ENCODE data around the gene PFKP.

The PFKP gene

DNA sequence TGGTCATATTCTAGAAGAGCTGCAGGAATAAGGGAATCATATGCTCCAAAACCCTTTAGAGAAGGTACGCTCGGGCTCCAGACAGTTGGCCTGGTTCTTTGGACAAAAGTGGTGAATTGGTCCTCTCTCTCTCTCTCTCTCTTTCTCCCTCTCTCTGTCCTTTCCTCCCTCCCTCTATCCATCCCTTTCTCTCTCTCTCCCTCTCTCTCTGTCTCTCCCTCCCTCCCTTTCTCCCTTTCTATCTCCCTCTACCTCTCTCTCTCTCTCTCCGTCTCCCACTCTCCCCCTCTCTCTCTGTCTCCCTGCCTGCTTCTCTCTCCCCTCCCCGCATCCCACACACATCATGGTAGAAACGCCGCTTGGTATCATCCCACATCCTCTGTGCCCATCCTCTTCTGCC lies 19.8 kb upstream of the PFKP start:
- H3K4me3 ChIP-seq (ENCODE audit: low read length in 2 of 2) = no peak overlapping the region
- no peaks in the 10 kb centered on the region for H3K27me3 ChIP-seq (ENCODE audit: control insufficient read depth in 1 of 2, insufficient read depth in 2 of 2, low read length in 2 of 2)
- no peak overlapping the region for H3K9ac ChIP-seq (ENCODE audit: low read length in 2 of 2)
- H3K4me1 ChIP-seq (ENCODE audit: control insufficient read depth, insufficient read depth, low read length) = peaks cover 26% of the 10 kb centered on the region
- no peak overlapping the region for H3K27ac ChIP-seq (ENCODE audit: low read length)
- no peaks in the 10 kb centered on the region for H3K9me3 ChIP-seq (ENCODE audit: control insufficient read depth in 2 of 2, low read length in 2 of 2)
- H3K36me3 ChIP-seq (ENCODE audit: control insufficient read depth in 2 of 2, insufficient read depth in 2 of 2, low read length in 2 of 2) = no peaks in the 10 kb centered on the region

- no peak overlapping the region for H3K4me3 ChIP-seq (ENCODE audit: low read length in 2 of 2)
- H3K27me3 ChIP-seq (ENCODE audit: control insufficient read depth in 1 of 2, insufficient read depth in 2 of 2, low read length in 2 of 2) = no peaks in the 10 kb centered on the region
- no peaks in the 10 kb centered on the region for H3K36me3 ChIP-seq (ENCODE audit: control insufficient read depth in 2 of 2, insufficient read depth in 2 of 2, low read length in 2 of 2)
- H3K27ac ChIP-seq (ENCODE audit: low read length) = no peak overlapping the region
- peaks cover 26% of the 10 kb centered on the region for H3K4me1 ChIP-seq (ENCODE audit: control insufficient read depth, insufficient read depth, low read length)
- H3K9me3 ChIP-seq (ENCODE audit: control insufficient read depth in 2 of 2, low read length in 2 of 2) = no peaks in the 10 kb centered on the region
- no peak overlapping the region for H3K9ac ChIP-seq (ENCODE audit: low read length in 2 of 2)
These were observed 19.0 kb upstream of the PFKP start for GRCh38 chr10:3048119-3049019.

DNA sequence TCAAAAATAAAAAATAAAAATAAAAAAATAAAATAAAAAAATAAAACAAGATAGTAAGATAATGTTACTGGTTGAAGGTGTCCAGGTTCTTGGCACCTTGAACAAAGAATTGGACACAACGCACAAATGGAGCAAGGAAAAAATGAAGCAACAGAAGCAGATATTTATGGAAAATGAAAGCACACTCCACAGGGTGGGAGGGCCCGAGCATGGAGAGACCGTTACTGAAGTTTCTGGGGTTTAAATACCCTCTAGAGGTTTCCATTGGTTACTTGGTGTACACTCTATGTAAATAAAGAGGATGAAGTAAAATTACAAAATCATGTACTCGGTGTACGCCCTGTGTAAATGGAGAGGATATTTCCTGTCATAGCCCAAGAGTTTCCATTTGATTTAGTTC lies 15.7 kb upstream of the PFKP start:
- peaks cover 7% of the 10 kb centered on the region for H3K4me1 ChIP-seq (ENCODE audit: control insufficient read depth, insufficient read depth, low read length)
- no peaks in the 10 kb centered on the region for H3K36me3 ChIP-seq (ENCODE audit: control insufficient read depth in 2 of 2, insufficient read depth in 2 of 2, low read length in 2 of 2)
- H3K9ac ChIP-seq (ENCODE audit: low read length in 2 of 2) = no peak overlapping the region
- no peak overlapping the region for H3K4me3 ChIP-seq (ENCODE audit: low read length in 2 of 2)
- H3K9me3 ChIP-seq (ENCODE audit: control insufficient read depth in 2 of 2, low read length in 2 of 2) = peaks cover 0 to 3% of the 10 kb centered on the region in 2 donors
- H3K27ac ChIP-seq (ENCODE audit: low read length) = no peak overlapping the region
- no peaks in the 10 kb centered on the region for H3K27me3 ChIP-seq (ENCODE audit: control insufficient read depth in 1 of 2, insufficient read depth in 2 of 2, low read length in 2 of 2)

DNA sequence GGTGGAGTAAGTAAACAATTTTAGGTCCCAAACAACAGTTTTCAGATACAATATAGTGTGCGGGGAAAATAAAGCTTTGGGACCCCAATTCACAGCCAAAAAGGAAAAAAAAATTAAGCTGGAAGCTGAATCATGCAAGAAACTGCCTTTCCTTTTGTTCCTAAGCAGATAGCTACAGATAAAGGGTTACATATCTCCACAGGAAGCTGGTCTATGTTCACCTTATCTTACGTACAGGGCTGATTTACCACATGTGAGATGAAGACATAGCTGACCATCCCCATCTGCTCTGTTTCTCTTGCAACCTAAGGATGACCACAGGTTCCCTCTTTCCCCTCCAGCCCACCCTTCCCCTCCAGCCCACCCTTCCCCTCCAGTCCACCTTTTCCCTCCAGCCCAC lies 14.2 kb upstream of the PFKP start:
- H3K4me3 ChIP-seq (ENCODE audit: low read length in 2 of 2) = no peak overlapping the region
- H3K27ac ChIP-seq (ENCODE audit: low read length) = no peak overlapping the region
- H3K9me3 ChIP-seq (ENCODE audit: control insufficient read depth in 2 of 2, low read length in 2 of 2) = peaks cover 0 to 3% of the 10 kb centered on the region in 2 donors
- peaks cover 2% of the 10 kb centered on the region for H3K4me1 ChIP-seq (ENCODE audit: control insufficient read depth, insufficient read depth, low read length)
- no peaks in the 10 kb centered on the region for H3K27me3 ChIP-seq (ENCODE audit: control insufficient read depth in 1 of 2, insufficient read depth in 2 of 2, low read length in 2 of 2)
- no peak overlapping the region for H3K9ac ChIP-seq (ENCODE audit: low read length in 2 of 2)
- no peaks in the 10 kb centered on the region for H3K36me3 ChIP-seq (ENCODE audit: control insufficient read depth in 2 of 2, insufficient read depth in 2 of 2, low read length in 2 of 2)

DNA sequence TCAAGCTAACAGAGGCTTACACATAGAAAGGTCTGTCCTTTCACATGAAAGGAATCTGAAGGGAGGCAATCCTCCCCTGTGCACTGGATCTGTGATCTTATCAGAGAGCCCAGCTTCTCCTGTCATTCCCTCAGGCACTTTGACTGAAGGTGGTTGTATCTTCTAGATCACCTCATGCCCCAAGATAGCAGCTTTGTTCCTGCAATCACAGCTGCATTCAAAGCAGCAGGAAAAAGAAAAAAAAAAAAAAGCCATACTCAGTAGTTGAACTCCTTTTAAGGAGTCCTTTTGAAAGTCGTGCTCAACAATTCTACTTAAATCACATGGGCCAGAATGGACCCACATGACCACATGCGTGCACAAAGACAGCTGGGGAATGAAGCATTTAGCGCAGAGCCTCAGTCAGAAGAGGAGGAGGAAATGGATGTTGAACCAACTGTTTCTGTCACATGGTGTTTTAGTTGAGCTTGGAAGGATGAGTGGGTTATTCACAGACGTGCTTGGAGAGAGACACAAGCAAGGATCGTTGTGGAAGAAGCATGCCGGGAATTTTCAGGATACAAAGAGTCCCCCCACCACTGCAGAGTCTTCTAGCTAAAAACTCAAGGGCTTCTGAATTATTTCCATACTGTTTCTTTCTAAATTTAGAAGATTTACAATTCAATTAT lies 13.0 kb upstream of the PFKP start:
- H3K9ac ChIP-seq (ENCODE audit: low read length in 2 of 2) = no peak overlapping the region
- no peak overlapping the region for H3K27ac ChIP-seq (ENCODE audit: low read length)
- H3K9me3 ChIP-seq (ENCODE audit: control insufficient read depth in 2 of 2, low read length in 2 of 2) = peaks cover 0 to 3% of the 10 kb centered on the region in 2 donors
- H3K4me1 ChIP-seq (ENCODE audit: control insufficient read depth, insufficient read depth, low read length) = peaks cover 2% of the 10 kb centered on the region
- no peaks in the 10 kb centered on the region for H3K36me3 ChIP-seq (ENCODE audit: control insufficient read depth in 2 of 2, insufficient read depth in 2 of 2, low read length in 2 of 2)
- no peak overlapping the region for H3K4me3 ChIP-seq (ENCODE audit: low read length in 2 of 2)
- no peaks in the 10 kb centered on the region for H3K27me3 ChIP-seq (ENCODE audit: control insufficient read depth in 1 of 2, insufficient read depth in 2 of 2, low read length in 2 of 2)

GRCh38 chr10:3054851-3055199 lies 12.5 kb upstream of the PFKP start:
- H3K27me3 ChIP-seq (ENCODE audit: control insufficient read depth in 1 of 2, insufficient read depth in 2 of 2, low read length in 2 of 2) = no peaks in the 10 kb centered on the region
- no peak overlapping the region for H3K4me3 ChIP-seq (ENCODE audit: low read length in 2 of 2)
- peak overlapping the region; percentile 49 for H3K27ac ChIP-seq (ENCODE audit: low read length)
- H3K9ac ChIP-seq (ENCODE audit: low read length in 2 of 2) = no peak overlapping the region
- peaks cover 2% of the 10 kb centered on the region for H3K4me1 ChIP-seq (ENCODE audit: control insufficient read depth, insufficient read depth, low read length)
- H3K36me3 ChIP-seq (ENCODE audit: control insufficient read depth in 2 of 2, insufficient read depth in 2 of 2, low read length in 2 of 2) = no peaks in the 10 kb centered on the region
- peaks cover 0 to 3% of the 10 kb centered on the region in 2 donors for H3K9me3 ChIP-seq (ENCODE audit: control insufficient read depth in 2 of 2, low read length in 2 of 2)

DNA sequence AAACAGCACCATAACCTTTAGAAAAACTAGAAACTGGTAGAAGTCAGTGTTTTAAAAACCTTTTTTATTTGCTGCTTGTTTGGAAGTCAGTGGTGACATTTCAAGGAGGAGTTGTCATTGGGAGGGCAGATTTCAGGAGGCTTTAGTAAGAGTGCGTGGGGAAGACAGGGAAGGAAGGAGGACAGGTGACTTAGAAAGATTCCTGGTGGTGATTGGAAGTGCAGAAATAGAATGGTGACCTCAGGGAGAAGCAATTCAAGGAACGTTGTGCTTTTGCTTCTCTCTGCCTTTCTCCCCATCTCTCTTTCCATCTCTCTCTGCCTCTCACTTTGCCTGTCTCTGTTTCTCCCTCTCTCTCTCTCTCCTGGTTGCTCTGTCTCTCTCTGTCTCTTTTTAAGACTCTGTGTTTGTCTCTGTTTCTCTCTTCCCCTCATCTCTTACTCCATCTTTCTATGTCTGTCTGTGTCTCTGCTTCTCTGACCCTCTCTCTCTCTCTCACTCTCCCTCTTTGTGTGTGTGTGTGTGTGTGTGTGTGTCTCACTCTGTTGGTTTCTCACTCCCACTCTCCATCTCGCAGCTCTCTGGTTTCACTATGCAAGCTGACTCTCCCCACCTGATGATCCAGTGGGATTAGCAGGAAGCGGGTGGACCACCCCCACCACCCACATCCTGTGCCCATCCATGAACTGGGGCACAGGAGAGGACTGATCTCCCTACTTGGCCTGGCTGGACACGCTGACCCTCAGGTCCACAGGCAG lies 10.9 kb upstream of the PFKP start:
- no peak overlapping the region for H3K27ac ChIP-seq (ENCODE audit: low read length)
- H3K27me3 ChIP-seq (ENCODE audit: control insufficient read depth in 1 of 2, insufficient read depth in 2 of 2, low read length in 2 of 2) = no peaks in the 10 kb centered on the region
- H3K36me3 ChIP-seq (ENCODE audit: control insufficient read depth in 2 of 2, insufficient read depth in 2 of 2, low read length in 2 of 2) = no peaks in the 10 kb centered on the region
- no peak overlapping the region for H3K9ac ChIP-seq (ENCODE audit: low read length in 2 of 2)
- H3K4me3 ChIP-seq (ENCODE audit: low read length in 2 of 2) = no peak overlapping the region
- H3K9me3 ChIP-seq (ENCODE audit: control insufficient read depth in 2 of 2, low read length in 2 of 2) = peaks cover 0 to 3% of the 10 kb centered on the region in 2 donors
- H3K4me1 ChIP-seq (ENCODE audit: control insufficient read depth, insufficient read depth, low read length) = peaks cover 2% of the 10 kb centered on the region

DNA sequence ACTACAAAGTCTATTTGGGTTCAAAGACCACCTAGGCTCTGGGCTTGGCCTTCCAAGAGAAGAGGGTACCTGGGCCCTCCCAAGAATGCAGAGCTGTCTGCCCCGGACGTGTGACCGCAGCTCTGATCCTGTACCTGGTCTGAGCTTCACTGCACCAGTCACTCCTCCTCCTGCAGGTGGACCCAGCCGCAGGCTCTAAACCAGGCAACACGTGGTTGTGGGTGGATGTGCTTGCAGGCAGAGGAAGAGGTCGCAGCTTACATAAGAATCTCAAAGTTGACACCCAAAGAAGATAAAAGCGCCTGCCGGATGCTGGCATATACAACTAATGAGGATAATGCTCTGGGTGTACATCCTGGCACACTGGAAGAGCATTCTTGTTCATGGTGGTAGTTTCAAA lies 9.4 kb upstream of the PFKP start:
- H3K9me3 ChIP-seq (ENCODE audit: control insufficient read depth in 2 of 2, low read length in 2 of 2) = peaks cover 0 to 3% of the 10 kb centered on the region in 2 donors

GRCh38 chr10:3059974-3060373 lies 7.4 kb upstream of the PFKP start:
- Histone ChIP-seq H3K9me3 (ENCODE audit: control insufficient read depth in 2 of 2, low read length in 2 of 2) (no peaks in the 10 kb centered on the region), H3K4me1 (ENCODE audit: control insufficient read depth, insufficient read depth, low read length) (no peaks in the 10 kb centered on the region), H3K27ac (ENCODE audit: low read length) (no peak overlapping the region), H3K36me3 (ENCODE audit: control insufficient read depth in 2 of 2, insufficient read depth in 2 of 2, low read length in 2 of 2) (no peaks in the 10 kb centered on the region), H3K27me3 (ENCODE audit: control insufficient read depth in 1 of 2, insufficient read depth in 2 of 2, low read length in 2 of 2) (no peaks in the 10 kb centered on the region), H3K9ac (ENCODE audit: low read length in 2 of 2) (no peak overlapping the region), H3K4me3 (ENCODE audit: low read length in 2 of 2) (no peak overlapping the region)

More for the DNA sequence above, 9.4 kb upstream of the PFKP start:
- Histone ChIP-seq H3K27ac (ENCODE audit: low read length) (no peak overlapping the region), H3K4me1 (ENCODE audit: control insufficient read depth, insufficient read depth, low read length) (peaks cover 2% of the 10 kb centered on the region), H3K27me3 (ENCODE audit: control insufficient read depth in 1 of 2, insufficient read depth in 2 of 2, low read length in 2 of 2) (no peaks in the 10 kb centered on the region), H3K36me3 (ENCODE audit: control insufficient read depth in 2 of 2, insufficient read depth in 2 of 2, low read length in 2 of 2) (no peaks in the 10 kb centered on the region), H3K9ac (ENCODE audit: low read length in 2 of 2) (no peak overlapping the region), H3K4me3 (ENCODE audit: low read length in 2 of 2) (no peak overlapping the region)

DNA sequence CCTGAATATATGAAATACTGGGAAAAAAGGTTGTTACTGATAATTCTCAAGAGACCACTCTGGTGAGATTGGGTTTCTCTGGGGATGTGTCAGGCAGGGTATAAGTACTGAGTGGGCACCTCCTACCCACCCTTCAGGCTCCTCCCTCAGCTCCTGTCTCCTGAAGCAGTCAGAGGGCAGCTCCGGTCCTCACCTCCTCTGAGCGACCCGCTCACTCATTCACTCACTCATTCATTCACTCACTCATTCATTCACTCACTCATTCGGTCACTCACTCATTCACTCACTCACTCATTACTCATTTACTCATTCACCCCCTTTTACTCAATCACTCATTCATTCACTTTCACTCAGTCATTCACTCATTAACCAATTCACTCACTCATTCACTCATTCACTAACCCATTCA lies 6.9 kb upstream of the PFKP start:
- Histone ChIP-seq H3K27ac (ENCODE audit: low read length) (no peak overlapping the region), H3K9me3 (ENCODE audit: control insufficient read depth in 2 of 2, low read length in 2 of 2) (no peaks in the 10 kb centered on the region), H3K9ac (ENCODE audit: low read length in 2 of 2) (no peak overlapping the region), H3K27me3 (ENCODE audit: control insufficient read depth in 1 of 2, insufficient read depth in 2 of 2, low read length in 2 of 2) (peaks cover 0 to 2% of the 10 kb centered on the region in 2 donors), H3K4me3 (ENCODE audit: low read length in 2 of 2) (no peak overlapping the region), H3K4me1 (ENCODE audit: control insufficient read depth, insufficient read depth, low read length) (no peaks in the 10 kb centered on the region), H3K36me3 (ENCODE audit: control insufficient read depth in 2 of 2, insufficient read depth in 2 of 2, low read length in 2 of 2) (no peaks in the 10 kb centered on the region)
